ENCODE data around the gene POU3F3. TPM values are rescaled to one million over a fixed set of nuclear protein-coding genes. Genes with fewer than 3 reads are reported as not detected.

Gene POU3F3
- total RNA-seq, 6 donors from 2014 or later = not detected

GRCh38 chr2:104846786-104847585 lies 6.9 kb upstream of the POU3F3 start:
- DNase-seq (no peak), ATAC-seq (ENCODE audit: low FRiP score in 2 of 2) (no peak)
- Histone ChIP-seq H3K27me3 (peaks cover 0 to 83% (median 43%) of the 10 kb centered on the region in 4 donors), H3K36me3 (no peaks in the 10 kb centered on the region), H3K9me3 (no peaks in the 10 kb centered on the region), H3K4me1 (peaks cover 23 to 49% (median 29%) of the 10 kb centered on the region in 4 donors), H3K4me3 (no peak overlapping the region), H3K27ac (no peak overlapping the region)
- WGBS, 2 donors = 21 to 25% methylated on average over 9 of the region's 9 CpGs
- no peak for TF ChIP-seq POLR2A (IDR thresholded peaks at IDR 0.05)
- TF ChIP-seq EP300 (IDR thresholded peaks at IDR 0.05) = no peak
- TF ChIP-seq CTCF (IDR thresholded peaks at IDR 0.05) = no peak
- no peak for TF ChIP-seq POLR2AphosphoS5 (IDR thresholded peaks at IDR 0.05)

- Histone ChIP-seq H3K27ac (no peak overlapping the region), H3K9me3 (no peaks in the 10 kb centered on the region), H3K4me1 (peaks cover 28 to 50% (median 32%) of the 10 kb centered on the region in 4 donors), H3K27me3 (peaks cover 0 to 81% (median 46%) of the 10 kb centered on the region in 4 donors), H3K36me3 (no peaks in the 10 kb centered on the region), H3K4me3 (no peak overlapping the region)
- 12 to 16% methylated on average over 5 of the region's 5 CpGs for WGBS, 2 donors
- TF ChIP-seq EP300 (IDR thresholded peaks at IDR 0.05) (no peak), POLR2AphosphoS5 (IDR thresholded peaks at IDR 0.05) (no peak), POLR2A (IDR thresholded peaks at IDR 0.05) (no peak), CTCF (IDR thresholded peaks at IDR 0.05) (no peak)
- DNase-seq = no peak
- ATAC-seq (ENCODE audit: low FRiP score in 2 of 2) = no peak
Observed at GRCh38 chr2:104847586-104848160, 6.2 kb upstream of the POU3F3 start.

- Histone ChIP-seq H3K27ac (no peak overlapping the region), H3K27me3 (peaks cover 0 to 81% (median 46%) of the 10 kb centered on the region in 4 donors), H3K36me3 (no peaks in the 10 kb centered on the region), H3K4me3 (no peak overlapping the region), H3K9me3 (no peaks in the 10 kb centered on the region), H3K4me1 (peaks cover 26 to 50% (median 34%) of the 10 kb centered on the region in 4 donors)
- no peak for ATAC-seq (ENCODE audit: low FRiP score in 2 of 2)
- DNase-seq = no peak
- TF ChIP-seq POLR2AphosphoS5 (IDR thresholded peaks at IDR 0.05) (no peak), POLR2A (IDR thresholded peaks at IDR 0.05) (no peak), CTCF (IDR thresholded peaks at IDR 0.05) (no peak), EP300 (IDR thresholded peaks at IDR 0.05) (no peak)
- 27 to 32% methylated on average over 4 of the region's 4 CpGs for WGBS, 2 donors
Observed at GRCh38 chr2:104848526-104848925, 5.4 kb upstream of the POU3F3 start.

GRCh38 chr2:104849101-104849500 lies 4.8 kb upstream of the POU3F3 start:
- Histone ChIP-seq H3K4me1 (peaks cover 25 to 50% (median 37%) of the 10 kb centered on the region in 4 donors), H3K4me3 (no peak overlapping the region), H3K36me3 (no peaks in the 10 kb centered on the region), H3K9me3 (no peaks in the 10 kb centered on the region), H3K27ac (no peak overlapping the region), H3K27me3 (peaks cover 0 to 81% (median 46%) of the 10 kb centered on the region in 4 donors)
- no peak for TF ChIP-seq EP300 (IDR thresholded peaks at IDR 0.05)
- no peak for TF ChIP-seq POLR2A (IDR thresholded peaks at IDR 0.05)
- no peak for TF ChIP-seq POLR2AphosphoS5 (IDR thresholded peaks at IDR 0.05)
- TF ChIP-seq CTCF (IDR thresholded peaks at IDR 0.05) = no peak
- ATAC-seq (ENCODE audit: low FRiP score in 2 of 2) = no peak
- WGBS, 2 donors = 13 to 23% methylated on average over 1 of the region's 1 CpG
- DNase-seq = no peak
